Stimulated activated effector memory CD8-positive, alpha-beta T cell treated with anti-CD3 and anti-CD28 coated beads, Interleukin-12 subunit alpha, Interleukin-12 subunit beta, amount 100 ng/mL, for 72 hours (primary cell): ENCODE data around the gene FNDC3B.

Experiments used
- ATAC-seq: fragments of 150-1000 bp; cut with Tn5 transposase; 2 replicates; pipeline ENCODE4 v1.10.0; 2021
- DNase-seq, 2 donors: peaks; one replicate each; pipeline ENCODE4 v3.0.0; 2021 to 2022; ENCODE audit warnings: low spot score in 2 of 2
- H3K27ac Mint-ChIP-seq: one replicate; pipeline ENCODE4 v1.8.0; 2022; ENCODE audit warnings: mild to moderate bottlenecking, mixed read lengths
- H3K36me3 Mint-ChIP-seq: one replicate; pipeline ENCODE4 v1.8.0; 2022; ENCODE audit warnings: mild to moderate bottlenecking, mixed read lengths
- H3K4me1 Mint-ChIP-seq: one replicate; pipeline ENCODE4 v1.8.0; 2022; ENCODE audit warnings: mixed read lengths
- H3K4me3 Mint-ChIP-seq: one replicate; pipeline ENCODE4 v1.8.0; 2022; ENCODE audit warnings: mild to moderate bottlenecking, mixed read lengths
- H3K9me3 Mint-ChIP-seq: one replicate; pipeline ENCODE4 v1.8.0; 2022; ENCODE audit warnings: mixed read lengths

The FNDC3B gene

DNA sequence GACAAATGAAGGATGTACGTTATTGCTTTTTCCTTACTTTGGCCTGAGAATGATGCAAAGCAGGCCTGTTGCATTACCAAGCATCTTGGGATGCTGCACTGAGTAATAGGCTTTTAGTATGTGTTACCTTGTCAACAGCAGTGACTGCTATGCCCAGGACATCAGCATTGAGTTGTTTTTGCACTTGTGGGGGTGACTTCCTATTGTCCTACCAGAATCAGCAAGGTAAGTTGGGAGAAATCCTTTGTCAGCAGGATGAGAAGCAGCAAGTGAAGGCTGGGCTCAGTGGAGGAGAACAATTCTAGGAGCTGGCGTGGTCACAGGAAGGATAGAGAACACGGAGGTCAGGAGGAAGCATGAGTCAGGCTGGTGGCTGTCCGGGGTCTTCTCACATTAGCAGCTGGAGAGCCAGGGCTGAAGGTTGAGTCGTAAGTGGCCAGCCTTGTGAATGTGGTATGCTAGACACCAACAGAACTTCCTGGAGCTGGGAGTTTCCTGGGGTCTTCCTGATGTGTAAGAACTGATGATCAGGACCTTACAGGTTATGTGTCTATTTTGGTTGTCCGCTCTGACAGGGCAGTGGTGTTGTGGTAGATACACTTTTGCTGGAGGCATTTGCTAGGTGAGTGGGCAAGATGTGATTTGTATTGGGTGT lies 142.7 kb downstream of the FNDC3B start:
- Mint-ChIP-seq H3K9me3 (no peaks in the 10 kb centered on the region), H3K4me3 (no peak overlapping the region), H3K36me3 (peaks cover 5% of the 10 kb centered on the region), H3K27ac (peak overlapping the region; percentile 46), H3K4me1 (peaks cover 48% of the 10 kb centered on the region)
- DNase-seq (peak in 1 of 2 donors; percentile 50), ATAC-seq (peak; percentile 76)

DNA sequence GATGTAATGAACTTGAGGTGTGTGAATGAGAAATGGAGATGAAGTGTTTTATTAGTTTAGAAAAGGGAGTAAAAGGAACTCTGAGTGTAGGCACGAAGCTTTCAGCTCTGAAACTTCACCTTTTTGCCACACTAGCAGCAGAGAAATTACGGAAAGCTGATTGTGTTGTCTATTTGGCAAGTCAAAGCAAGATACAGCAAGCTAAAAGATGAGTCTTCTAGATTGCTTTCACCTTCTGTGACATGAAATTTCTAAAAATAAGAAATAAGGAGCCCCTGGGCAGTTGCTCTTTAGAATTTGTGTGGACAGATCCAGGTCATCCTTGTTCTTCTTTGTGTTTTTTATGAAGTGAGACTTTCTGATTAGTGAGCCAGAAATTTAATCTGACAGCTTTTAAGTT lies 143.4 kb downstream of the FNDC3B start:
- DNase-seq (no peak), ATAC-seq (no peak)
- H3K4me1 Mint-ChIP-seq = peaks cover 47% of the 10 kb centered on the region
- peaks cover 5% of the 10 kb centered on the region for H3K36me3 Mint-ChIP-seq
- H3K9me3 Mint-ChIP-seq = no peaks in the 10 kb centered on the region
- H3K4me3 Mint-ChIP-seq = no peak overlapping the region
- no peak overlapping the region for H3K27ac Mint-ChIP-seq

DNA sequence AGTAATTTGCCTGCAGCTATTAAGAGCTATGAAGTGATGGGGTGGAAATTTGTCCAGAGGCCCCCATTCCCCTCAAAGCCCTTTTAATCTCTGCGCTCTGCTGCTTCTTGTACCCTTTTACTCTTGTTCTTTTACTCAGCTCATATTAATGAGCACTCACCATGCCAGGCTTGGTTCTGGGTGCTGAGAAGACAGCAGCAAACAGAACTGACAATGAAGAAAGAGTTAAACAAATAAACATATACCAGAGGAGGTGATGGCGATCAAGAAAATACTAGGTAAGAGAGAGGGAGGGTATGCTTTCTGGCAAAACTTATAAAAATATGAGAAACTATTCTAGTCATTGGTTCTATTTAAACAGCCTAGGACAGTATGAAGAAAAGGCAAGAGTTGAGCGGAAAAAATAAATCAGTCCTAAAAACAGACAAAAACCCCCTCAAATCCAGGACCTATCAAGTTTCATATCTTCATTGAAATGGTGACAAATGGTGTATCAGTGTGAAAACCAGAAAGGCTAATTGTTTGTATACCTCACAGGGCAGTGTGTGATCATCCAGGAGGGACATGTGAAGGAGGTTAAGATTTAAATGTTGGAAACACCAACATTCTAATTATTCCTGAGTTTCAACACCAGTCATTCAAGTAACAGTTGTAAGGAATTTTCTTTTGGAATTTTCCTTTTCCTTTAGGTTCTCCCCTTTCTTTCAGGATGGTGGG lies 144.9 kb downstream of the FNDC3B start:
- no peak overlapping the region for H3K27ac Mint-ChIP-seq
- ATAC-seq = peak; percentile 55
- no peak for DNase-seq
- H3K4me1 Mint-ChIP-seq = peaks cover 41% of the 10 kb centered on the region
- H3K36me3 Mint-ChIP-seq = peaks cover 5% of the 10 kb centered on the region
- H3K9me3 Mint-ChIP-seq = no peaks in the 10 kb centered on the region
- no peak overlapping the region for H3K4me3 Mint-ChIP-seq

DNA sequence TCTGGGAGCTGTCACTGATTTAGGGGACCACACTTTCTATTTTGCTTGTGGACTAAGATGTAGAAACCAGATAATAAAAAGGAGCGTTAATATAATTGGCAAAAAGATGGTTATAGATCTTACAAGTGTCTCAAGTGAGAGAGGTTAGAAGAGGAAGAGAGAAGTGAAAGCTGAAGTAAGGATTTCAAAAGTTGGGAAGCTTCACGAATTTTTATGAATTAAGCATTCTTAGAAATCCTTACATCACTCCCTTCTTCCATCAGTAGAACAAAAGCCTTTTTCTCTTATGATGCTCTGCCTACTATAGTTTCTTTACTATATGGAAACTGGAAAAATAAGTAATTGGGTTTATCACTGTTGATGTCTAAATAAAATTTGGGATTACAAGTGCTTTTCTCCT lies 146.5 kb downstream of the FNDC3B start:
- Mint-ChIP-seq H3K4me3 (no peak overlapping the region), H3K4me1 (peaks cover 29% of the 10 kb centered on the region), H3K9me3 (no peaks in the 10 kb centered on the region), H3K36me3 (peaks cover 5% of the 10 kb centered on the region), H3K27ac (no peak overlapping the region)
- ATAC-seq (no peak), DNase-seq (no peak)

DNA sequence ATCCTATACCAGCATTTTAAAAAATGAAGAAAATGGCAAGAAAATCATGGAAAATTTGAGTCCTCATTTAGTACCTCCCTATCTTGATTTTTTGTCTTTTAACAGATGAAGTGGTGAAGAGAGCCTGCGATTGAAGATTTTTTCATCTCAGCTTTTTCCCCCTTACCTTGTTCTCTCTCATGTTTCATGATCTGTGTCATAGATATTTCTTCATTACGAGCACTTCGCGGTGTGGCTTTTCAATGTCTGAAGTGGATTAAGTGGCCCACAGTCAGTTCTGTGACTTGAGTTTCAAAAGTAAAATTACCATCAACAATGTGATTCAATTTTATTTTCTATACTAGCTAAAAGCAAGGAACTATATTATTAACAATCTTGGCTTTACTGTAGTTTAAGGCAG lies 147.2 kb downstream of the FNDC3B start:
- no peaks in the 10 kb centered on the region for H3K9me3 Mint-ChIP-seq
- no peak for DNase-seq
- peaks cover 29% of the 10 kb centered on the region for H3K4me1 Mint-ChIP-seq
- H3K27ac Mint-ChIP-seq = no peak overlapping the region
- no peak for ATAC-seq
- no peak overlapping the region for H3K4me3 Mint-ChIP-seq
- peaks cover 5% of the 10 kb centered on the region for H3K36me3 Mint-ChIP-seq

DNA sequence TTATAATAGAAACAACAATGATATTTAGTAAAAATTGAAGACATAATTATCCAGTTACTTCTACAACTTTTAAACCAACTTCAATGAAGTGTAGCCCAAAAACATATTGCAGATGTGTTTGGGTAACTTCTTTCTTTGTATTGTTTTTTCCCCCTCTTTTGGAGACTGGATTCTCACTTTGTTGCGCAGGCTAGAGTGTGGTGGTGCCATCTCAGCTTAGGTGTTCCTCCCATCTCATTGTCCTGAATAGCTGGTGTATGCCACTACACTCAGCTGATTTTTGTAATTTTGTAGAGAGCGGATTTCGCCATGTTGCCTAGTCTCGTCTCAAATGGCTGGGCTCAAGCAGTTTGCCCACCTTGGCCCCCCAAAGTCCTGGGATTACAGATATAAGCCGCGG lies 148.1 kb downstream of the FNDC3B start:
- H3K27ac Mint-ChIP-seq = no peak overlapping the region
- no peak overlapping the region for H3K4me3 Mint-ChIP-seq
- peaks cover 21% of the 10 kb centered on the region for H3K4me1 Mint-ChIP-seq
- no peaks in the 10 kb centered on the region for H3K36me3 Mint-ChIP-seq
- H3K9me3 Mint-ChIP-seq = no peaks in the 10 kb centered on the region
- ATAC-seq (no peak), DNase-seq (no peak)

DNA sequence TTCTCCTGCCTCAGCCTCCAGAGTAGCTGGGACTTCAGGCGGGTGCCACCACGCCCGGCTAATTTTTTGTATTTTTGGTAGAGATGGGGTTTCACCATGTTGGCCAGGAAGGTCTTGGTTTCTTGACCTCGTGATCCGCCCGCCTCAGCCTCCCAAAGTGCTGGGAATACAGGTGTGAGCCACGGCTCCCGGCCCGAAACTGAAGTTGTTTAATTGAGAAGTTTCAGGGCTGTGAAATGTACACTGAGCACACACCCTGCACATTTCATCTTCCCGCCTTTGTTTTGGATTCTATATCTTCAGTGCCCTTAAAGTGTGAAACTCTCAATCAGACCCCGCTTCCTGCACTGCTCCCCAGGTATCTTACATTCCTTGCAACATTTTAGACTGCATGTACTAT lies 149.1 kb downstream of the FNDC3B start:
- no peak overlapping the region for H3K4me3 Mint-ChIP-seq
- no peak overlapping the region for H3K27ac Mint-ChIP-seq
- H3K36me3 Mint-ChIP-seq = no peaks in the 10 kb centered on the region

DNA sequence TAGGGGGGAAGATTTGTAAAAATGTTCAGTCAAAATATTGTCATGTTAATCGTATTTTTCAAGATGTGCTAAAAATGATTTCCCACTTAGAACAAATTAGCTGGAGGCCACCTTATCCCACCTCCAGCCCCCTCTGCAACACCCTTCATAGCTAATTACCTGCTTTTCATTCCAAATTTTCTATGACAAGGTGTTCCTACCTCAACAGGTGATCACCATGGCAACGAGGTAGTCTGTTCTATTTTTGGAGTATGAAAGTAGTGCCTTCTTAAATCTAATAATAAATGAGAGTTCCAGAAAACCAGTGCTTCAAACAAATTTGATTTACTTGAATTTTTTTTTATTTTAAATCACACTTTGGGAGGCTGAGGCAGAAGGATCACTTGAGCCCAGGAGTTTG lies 149.8 kb downstream of the FNDC3B start:
- Mint-ChIP-seq H3K27ac (no peak overlapping the region), H3K4me1 (peaks cover 18% of the 10 kb centered on the region), H3K36me3 (no peaks in the 10 kb centered on the region), H3K9me3 (no peaks in the 10 kb centered on the region), H3K4me3 (no peak overlapping the region)
- no peak for ATAC-seq
- DNase-seq = no peak

More for the DNA sequence above, 149.1 kb downstream of the FNDC3B start:
- H3K9me3 Mint-ChIP-seq = no peaks in the 10 kb centered on the region
- H3K4me1 Mint-ChIP-seq = peaks cover 22% of the 10 kb centered on the region
- ATAC-seq (no peak), DNase-seq (no peak)

DNA sequence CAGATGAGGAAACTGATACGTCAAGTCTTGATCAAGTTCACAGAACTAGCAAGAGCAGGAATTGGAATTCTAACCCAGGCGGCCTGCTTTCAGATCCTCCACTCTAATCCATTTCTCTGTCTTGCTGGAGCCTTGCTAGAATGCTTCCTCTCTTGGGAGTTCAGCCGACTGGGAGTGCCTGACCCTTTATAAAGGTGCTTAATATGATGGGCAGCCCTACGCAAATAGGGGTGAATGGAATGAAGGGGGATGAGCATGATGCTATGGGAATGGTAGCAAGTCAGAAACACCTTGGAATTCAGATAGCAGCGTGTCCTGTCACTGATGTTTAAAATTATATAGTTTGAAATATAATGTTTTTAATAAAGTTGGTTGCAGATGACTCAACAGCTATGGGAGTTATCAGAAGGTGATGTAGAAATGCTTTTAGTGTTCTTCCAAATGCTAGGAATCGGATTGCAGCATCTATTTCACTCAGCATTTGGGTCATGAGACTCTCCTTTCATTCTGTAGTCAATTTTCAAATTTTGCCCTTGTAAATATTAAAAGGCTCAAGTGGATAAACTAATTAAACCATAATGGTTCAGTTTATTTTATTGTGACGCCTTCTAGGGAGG lies 150.7 kb downstream of the FNDC3B start:
- ATAC-seq (no peak), DNase-seq (no peak)
- Mint-ChIP-seq H3K4me1 (peaks cover 14% of the 10 kb centered on the region), H3K36me3 (no peaks in the 10 kb centered on the region), H3K4me3 (no peak overlapping the region), H3K27ac (no peak overlapping the region), H3K9me3 (no peaks in the 10 kb centered on the region)

DNA sequence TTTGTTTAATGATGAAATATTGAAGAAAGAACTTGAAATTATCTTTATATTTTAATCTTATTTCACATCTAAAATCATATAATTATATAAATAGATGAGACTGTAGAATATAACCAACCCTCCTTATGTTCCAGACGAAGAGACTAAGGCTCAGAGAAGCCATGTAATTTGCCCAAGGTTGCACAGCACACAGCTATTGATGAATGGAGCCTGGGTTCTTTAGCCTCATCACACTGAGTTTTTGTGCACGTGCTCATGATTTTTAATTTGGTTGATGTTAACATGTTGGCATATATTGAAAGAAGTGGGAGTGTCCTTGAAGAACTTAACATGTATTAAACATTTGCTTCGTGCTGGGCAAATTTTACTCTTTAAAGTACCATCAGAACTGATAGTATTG lies 151.6 kb downstream of the FNDC3B start:
- no peak overlapping the region for H3K4me3 Mint-ChIP-seq
- no peak for ATAC-seq
- H3K36me3 Mint-ChIP-seq = no peaks in the 10 kb centered on the region
- no peaks in the 10 kb centered on the region for H3K9me3 Mint-ChIP-seq
- no peak for DNase-seq
- peaks cover 7% of the 10 kb centered on the region for H3K4me1 Mint-ChIP-seq
- no peak overlapping the region for H3K27ac Mint-ChIP-seq

DNA sequence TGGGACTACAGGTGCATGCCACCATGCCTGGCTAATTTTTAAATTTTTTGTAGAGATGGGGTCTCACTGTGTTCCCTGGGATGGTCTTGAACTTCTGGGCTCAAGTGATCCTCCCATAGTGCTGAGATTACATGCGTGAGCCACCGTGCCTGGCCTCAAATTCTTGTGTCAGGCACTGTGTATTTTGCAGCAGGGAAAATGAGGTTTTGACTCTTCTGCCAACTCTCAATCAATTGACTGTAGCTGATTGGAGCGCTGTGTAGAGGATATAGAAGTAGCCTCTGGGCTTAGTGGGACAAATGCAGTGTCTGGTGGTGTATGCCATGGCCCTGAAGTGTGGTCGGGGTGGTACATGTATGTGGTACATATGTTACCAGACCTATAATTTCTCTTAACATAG lies 152.3 kb downstream of the FNDC3B start:
- H3K27ac Mint-ChIP-seq = no peak overlapping the region
- ATAC-seq = no peak

DNA sequence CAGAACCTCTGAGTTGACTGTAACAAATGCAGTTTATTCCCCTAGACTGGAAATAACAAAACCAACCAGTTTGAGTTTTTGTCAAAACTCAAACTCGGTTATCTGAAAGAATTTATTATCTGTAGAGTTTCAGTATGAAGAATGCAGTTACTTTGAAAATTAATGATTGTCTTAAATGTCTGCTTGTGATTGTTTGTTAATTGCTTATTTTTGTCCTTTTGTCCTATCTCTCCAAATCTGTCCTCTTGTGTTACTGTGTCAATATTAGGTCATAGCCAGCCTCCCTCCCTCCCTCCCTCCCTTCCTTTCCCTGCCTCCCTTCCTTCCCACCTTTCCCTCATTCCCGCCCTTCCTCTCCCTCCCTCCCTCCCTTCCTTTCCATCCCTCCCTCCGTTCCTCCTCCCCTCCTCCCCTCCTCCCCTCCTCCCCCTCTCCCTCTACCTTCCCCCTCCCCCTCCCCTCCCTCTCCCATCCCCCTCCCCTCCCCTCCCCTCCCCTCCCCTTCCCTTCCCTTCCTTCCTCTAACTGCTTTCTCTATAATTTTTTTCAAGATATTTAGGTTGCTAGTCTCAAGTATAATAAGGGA lies 153.5 kb downstream of the FNDC3B start:
- no peak overlapping the region for H3K4me3 Mint-ChIP-seq
- H3K4me1 Mint-ChIP-seq = peaks cover 7% of the 10 kb centered on the region
- ATAC-seq (no peak), DNase-seq (no peak)
- H3K9me3 Mint-ChIP-seq = no peaks in the 10 kb centered on the region
- no peak overlapping the region for H3K27ac Mint-ChIP-seq
- H3K36me3 Mint-ChIP-seq = no peaks in the 10 kb centered on the region

More for the DNA sequence above, 152.3 kb downstream of the FNDC3B start:
- no peak overlapping the region for H3K4me3 Mint-ChIP-seq
- no peaks in the 10 kb centered on the region for H3K36me3 Mint-ChIP-seq
- peaks cover 7% of the 10 kb centered on the region for H3K4me1 Mint-ChIP-seq
- no peaks in the 10 kb centered on the region for H3K9me3 Mint-ChIP-seq
- DNase-seq = no peak

DNA sequence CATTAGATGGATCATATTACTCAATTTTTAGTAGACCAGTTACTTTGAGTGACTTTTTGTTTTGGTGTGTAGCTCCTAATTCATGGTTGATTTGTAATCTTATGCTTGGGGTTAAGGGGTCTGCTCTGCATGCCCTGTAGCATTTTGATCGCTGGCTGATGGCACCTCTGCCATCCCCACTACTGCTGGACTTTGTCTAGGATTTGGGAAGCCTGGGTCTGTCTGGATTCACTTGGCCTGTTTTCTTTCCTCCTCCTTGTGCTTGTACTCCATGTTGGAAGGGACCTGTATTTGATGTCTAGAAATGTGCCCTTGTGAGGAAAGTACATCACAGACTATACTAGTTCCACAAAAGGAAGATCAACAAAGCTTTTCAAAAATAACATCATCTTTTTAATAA lies 154.1 kb downstream of the FNDC3B start:
- H3K4me3 Mint-ChIP-seq = no peak overlapping the region
- peaks cover 7% of the 10 kb centered on the region for H3K4me1 Mint-ChIP-seq
- H3K9me3 Mint-ChIP-seq = no peaks in the 10 kb centered on the region
- no peak overlapping the region for H3K27ac Mint-ChIP-seq
- H3K36me3 Mint-ChIP-seq = no peaks in the 10 kb centered on the region
- DNase-seq = no peak
- no peak for ATAC-seq

DNA sequence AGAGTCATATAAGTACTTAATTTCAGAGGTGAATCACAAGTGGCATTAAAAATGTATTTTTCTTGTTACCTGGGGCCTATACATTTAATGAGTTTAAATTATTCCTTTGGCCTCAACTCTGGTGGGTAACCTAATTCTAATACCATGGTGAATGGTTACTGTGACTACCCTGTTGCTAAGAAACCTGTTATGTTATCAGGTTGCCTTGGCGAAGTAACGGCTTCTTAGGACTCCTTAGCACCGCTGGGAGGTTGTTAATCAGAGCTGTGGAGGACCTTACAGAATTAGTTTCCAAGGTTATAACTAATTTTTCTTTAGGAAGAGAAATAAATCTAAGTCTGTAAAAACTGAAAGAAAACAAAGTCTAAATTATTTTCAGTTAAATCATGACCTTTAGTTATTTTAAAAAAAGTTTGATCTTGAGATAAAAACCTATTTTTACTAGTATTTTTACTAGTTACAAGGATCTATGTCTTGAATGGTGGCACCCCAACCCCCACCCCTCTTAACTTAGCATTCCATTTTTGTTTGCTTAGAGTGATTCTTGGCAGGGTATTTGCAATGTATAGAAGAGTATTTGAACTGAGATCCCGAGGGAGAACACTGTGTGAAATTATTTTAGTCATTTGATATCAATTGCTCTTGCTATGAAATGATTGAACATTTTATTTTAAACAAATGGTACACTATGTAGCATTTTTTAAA lies 155.5 kb downstream of the FNDC3B start:
- Mint-ChIP-seq H3K4me3 (no peak overlapping the region), H3K36me3 (no peaks in the 10 kb centered on the region), H3K4me1 (peaks cover 7% of the 10 kb centered on the region), H3K9me3 (no peaks in the 10 kb centered on the region), H3K27ac (no peak overlapping the region)
- no peak for DNase-seq
- peak; percentile 56 for ATAC-seq

DNA sequence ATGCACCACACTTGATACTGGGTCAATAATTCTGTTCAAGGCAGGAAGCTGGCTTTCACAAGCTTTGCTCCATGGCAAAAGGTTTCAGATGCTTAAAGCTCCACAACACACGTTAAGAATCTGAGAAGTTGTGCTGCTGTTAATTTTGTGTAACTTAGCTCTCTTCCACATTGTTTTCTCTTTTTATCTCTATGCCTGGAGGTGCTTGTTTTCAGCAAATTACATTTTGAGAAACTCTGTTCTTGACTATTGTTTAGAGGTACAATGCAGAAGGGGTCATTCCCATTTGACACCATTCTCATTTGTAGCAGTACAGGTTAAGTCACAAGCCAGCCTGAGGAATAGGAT lies 156.0 kb downstream of the FNDC3B start:
- H3K4me3 Mint-ChIP-seq = no peak overlapping the region
- H3K4me1 Mint-ChIP-seq = peaks cover 7% of the 10 kb centered on the region
- H3K27ac Mint-ChIP-seq = no peak overlapping the region
- ATAC-seq = no peak
- no peaks in the 10 kb centered on the region for H3K36me3 Mint-ChIP-seq
- H3K9me3 Mint-ChIP-seq = no peaks in the 10 kb centered on the region
- DNase-seq = no peak
